SHP77 treated with DMSO at 0.1 percent for 48 hours (cell line): ENCODE data around the gene RNF222.

Experiments
- DNase-seq: peaks from one replicate; lab custom pipeline; 2025; lab: John Stamatoyannopoulos, UW

Gene RNF222

GRCh38 chr17:8345052-8345690 lies 52.5 kb downstream of the RNF222 start:
- DNase-seq, result no peak

- no peak for DNase-seq
Observed at GRCh38 chr17:8341456-8341855, 56.2 kb downstream of the RNF222 start.
